Measurements from ENCODE around the gene NUDT8.

The NUDT8 gene

DNA sequence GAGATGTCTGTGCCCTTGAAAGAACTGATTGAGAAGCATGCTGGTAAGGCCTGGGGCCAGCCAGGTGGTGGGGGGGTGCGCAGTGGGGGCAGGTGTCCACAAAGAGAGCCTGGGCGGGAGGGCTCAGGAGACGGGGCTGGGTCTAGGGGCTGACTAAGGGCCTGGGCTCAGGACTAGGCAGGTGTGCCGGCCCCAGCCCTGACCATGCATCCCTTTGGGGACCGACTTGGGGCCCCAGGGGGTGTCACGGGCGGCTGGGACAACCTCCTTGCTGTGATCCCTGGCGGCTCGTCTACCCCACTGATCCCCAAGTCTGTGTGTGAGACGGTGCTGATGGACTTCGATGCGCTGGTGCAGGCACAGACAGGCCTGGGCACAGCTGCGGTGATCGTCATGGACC lies 18.6 kb downstream of the NUDT8 start:
- DNase-seq (ENCODE audit: low read depth, low spot score): no peak
- TF ChIP-seq, protein P1, sequence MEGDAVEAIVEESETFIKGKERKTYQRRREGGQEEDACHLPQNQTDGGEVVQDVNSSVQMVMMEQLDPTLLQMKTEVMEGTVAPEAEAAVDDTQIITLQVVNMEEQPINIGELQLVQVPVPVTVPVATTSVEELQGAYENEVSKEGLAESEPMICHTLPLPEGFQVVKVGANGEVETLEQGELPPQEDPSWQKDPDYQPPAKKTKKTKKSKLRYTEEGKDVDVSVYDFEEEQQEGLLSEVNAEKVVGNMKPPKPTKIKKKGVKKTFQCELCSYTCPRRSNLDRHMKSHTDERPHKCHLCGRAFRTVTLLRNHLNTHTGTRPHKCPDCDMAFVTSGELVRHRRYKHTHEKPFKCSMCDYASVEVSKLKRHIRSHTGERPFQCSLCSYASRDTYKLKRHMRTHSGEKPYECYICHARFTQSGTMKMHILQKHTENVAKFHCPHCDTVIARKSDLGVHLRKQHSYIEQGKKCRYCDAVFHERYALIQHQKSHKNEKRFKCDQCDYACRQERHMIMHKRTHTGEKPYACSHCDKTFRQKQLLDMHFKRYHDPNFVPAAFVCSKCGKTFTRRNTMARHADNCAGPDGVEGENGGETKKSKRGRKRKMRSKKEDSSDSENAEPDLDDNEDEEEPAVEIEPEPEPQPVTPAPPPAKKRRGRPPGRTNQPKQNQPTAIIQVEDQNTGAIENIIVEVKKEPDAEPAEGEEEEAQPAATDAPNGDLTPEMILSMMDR (IDR thresholded peaks at IDR 0.05; ENCODE audit: insufficient read depth, low read length, missing control alignments): no peak
- CTCF ChIA-PET: interaction anchor here (7.7 kb wide), 1 partner anchor 17 kb away, joined by 104 read pairs; the partner anchor contains the start of gene NUDT8

DNA sequence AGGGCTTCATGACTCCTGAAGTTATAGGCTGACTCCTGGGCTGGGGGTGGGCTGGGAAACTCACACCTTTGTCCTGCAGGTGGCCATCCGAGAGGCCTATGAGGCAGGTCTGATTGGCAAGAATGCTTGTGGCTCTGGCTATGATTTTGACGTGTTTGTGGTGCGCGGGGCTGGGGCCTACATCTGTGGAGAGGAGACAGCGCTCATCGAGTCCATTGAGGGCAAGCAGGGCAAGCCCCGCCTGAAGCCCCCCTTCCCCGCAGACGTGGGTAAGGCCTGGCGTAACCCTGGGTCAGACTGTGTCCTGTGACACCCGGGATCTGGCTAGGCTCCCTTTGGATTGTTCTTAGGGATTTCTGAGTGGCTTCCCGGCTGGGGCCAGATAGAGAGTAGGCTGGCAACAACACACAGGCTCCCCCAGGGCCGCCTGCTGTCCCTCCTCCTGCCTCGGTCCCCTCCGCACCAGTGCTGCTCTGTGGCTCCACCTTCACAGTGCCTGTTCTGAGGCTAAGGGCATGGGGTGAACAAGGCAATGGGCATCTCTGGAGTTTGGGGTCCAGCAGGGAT lies 19.4 kb downstream of the NUDT8 start:
- DNase-seq (ENCODE audit: low read depth, low spot score): no peak
- TF ChIP-seq, protein P1 (IDR thresholded peaks at IDR 0.05; ENCODE audit: insufficient read depth, low read length, missing control alignments): no peak
- POLR2A ChIA-PET: no interaction called here
- CTCF ChIA-PET: interaction anchor here (3.0 kb wide), 1 partner anchor 18 kb away, joined by 33 read pairs; the partner anchor contains the start of gene NUDT8
- H3K4me3 ChIP-seq (ENCODE audit: low read depth, low read length): no peak overlapping the region

More for the DNA sequence above, 18.6 kb downstream of the NUDT8 start:
- POLR2A ChIA-PET: no interaction called here
- no peak overlapping the region for H3K4me3 ChIP-seq (ENCODE audit: low read depth, low read length)

DNA sequence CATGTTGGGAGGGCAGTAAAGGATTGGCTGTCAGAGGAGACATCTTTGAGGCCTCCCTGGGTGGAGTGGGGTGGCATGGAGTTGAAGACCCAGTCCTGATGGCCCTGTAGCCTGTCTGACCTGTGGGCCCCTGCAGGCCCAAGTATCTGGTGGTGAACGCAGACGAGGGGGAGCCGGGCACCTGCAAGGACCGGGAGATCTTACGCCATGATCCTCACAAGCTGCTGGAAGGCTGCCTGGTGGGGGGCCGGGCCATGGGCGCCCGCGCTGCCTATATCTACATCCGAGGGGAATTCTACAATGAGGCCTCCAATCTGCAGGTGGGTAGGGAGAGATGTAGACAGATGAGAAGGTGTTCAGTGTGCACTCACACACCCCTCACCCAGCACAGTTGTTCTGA lies 20.4 kb downstream of the NUDT8 start:
- CTCF ChIA-PET: interaction anchor here (0.8 to 3.0 kb wide), 4 partner anchors 8 to 50 kb away, joined by 3 to 33 read pairs (median 8); partner anchors contain the start of gene NUDT8
- no peak for DNase-seq (ENCODE audit: low read depth, low spot score)
- TF ChIP-seq, protein P1 (IDR thresholded peaks at IDR 0.05; ENCODE audit: insufficient read depth, low read length, missing control alignments): no peak
- POLR2A ChIA-PET: no interaction called here
- no peak overlapping the region for H3K4me3 ChIP-seq (ENCODE audit: low read depth, low read length)

DNA sequence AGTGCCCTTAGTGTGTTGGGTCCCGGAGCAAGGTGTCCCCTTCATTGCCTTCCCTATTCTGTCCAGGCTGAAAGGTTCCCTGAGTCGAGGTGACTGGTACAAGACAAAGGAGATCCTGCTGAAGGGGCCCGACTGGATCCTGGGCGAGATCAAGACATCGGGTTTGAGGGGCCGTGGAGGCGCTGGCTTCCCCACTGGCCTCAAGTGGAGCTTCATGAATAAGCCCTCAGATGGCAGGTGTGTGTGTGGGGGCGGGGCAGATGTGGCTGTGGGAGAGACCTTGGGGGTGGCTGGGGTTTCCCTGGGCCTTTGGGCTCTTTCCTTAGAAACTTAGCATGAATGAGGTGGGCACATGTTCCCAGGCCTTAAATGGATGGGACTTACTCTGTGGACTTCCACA lies 21.3 kb downstream of the NUDT8 start:
- no peak for DNase-seq (ENCODE audit: low read depth, low spot score)
- CTCF ChIA-PET: interaction anchor here (0.8 to 3.0 kb wide), 6 partner anchors 9 to 51 kb away, joined by 3 to 33 read pairs (median 4); partner anchors contain the start of gene NUDT8
- POLR2A ChIA-PET: no interaction called here
- H3K4me3 ChIP-seq (ENCODE audit: low read depth, low read length): no peak overlapping the region
- TF ChIP-seq, protein P1 (IDR thresholded peaks at IDR 0.05; ENCODE audit: insufficient read depth, low read length, missing control alignments): no peak

DNA sequence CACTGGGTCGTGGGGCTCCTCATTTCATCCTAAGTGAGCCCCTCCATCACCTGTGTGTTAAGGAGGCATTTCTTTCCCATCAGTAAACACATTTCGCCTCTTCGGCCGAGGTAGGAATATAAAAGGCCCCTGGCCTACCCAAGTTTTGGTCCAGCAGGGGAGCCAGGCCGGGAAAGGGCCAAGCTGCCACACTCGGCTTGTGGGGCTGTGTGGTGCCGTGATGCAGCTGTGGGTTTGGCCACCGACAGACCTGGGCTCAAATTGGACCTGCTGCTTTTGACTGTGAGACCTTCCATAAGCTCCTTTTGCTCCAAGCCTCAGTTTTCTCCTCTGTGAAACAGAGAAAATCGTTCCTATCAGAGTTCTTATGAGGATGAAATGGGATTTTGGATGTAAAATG lies 22.2 kb downstream of the NUDT8 start:
- DNase-seq (ENCODE audit: low read depth, low spot score): no peak
- CTCF ChIA-PET: interaction anchor here (0.6 to 3.0 kb wide), 5 partner anchors 9 to 34 kb away, joined by 3 to 33 read pairs (median 5); partner anchors contain the start of gene NUDT8
- TF ChIP-seq, protein P1 (IDR thresholded peaks at IDR 0.05; ENCODE audit: insufficient read depth, low read length, missing control alignments): no peak
- POLR2A ChIA-PET: no interaction called here
- peak overlapping the region; percentile 91 for H3K4me3 ChIP-seq (ENCODE audit: low read depth, low read length)

DNA sequence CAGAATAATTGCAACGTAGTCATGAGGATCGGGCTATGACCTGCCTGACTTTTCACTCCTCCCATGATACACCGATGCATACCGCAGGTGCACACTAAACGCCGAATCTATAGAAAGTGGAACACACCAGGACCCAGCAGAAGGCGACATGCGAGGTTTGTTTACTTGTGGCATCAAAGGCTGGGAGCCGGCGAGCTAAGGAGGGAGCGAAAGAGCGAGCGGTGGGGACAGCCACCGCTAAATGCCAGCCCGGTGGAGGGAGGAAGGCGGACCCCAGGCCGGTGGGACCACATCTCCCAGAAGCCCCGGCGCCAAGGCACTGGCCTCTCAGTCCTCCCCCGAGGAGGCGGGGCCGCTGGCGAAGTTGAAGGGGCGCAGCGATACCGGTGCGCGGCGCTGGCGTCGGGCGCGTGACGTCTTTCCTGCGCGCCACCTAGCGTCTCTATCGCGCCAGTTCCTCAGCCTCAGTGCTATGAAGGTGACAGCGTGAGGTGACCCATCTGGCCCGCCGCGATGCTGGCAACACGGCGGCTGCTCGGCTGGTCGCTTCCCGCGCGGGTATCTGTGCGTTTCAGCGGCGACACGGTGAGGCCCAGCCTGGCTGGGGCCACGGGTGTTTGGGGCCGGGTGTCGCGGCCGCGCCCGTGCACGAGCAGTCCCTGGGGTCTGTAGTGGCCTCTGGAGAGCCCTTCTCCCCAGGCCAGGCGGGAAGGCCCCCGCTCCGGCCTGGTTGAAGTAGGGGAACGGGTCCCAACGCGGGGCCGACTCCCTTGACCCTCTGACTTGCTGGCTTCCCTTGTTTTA lies 23.0 kb downstream of the NUDT8 start, which contains the start of gene NDUFV1:
NDUFV1 (plus strand) TSS at position 445 of the 804 bp plus-strand sequence; CDS start at position 514, 69 bp downstream.
- peak within 1 kb of the TSS; percentile 91 for H3K4me3 ChIP-seq (ENCODE audit: low read depth, low read length)
- TF ChIP-seq, protein P1 (IDR thresholded peaks at IDR 0.05; ENCODE audit: insufficient read depth, low read length, missing control alignments): peak; percentile 83
- no peak for DNase-seq (ENCODE audit: low read depth, low spot score)
- CTCF ChIA-PET: interaction anchor here (1.6 to 3.0 kb wide), 2 partner anchors 8 to 10 kb away, joined by 12 to 14 read pairs; no protein-coding TSS in a partner anchor
- POLR2A ChIA-PET: no interaction called here

Data from AG04449 (cell line).